Lower lobe of right lung (tissue), 2 donors: Measurements from ENCODE around the gene PPIB. TPM values are rescaled to one million over a fixed set of nuclear protein-coding genes. Genes with fewer than 3 reads are reported as not detected.

ENCODE experiments used
- ATAC-seq, 2 donors: fragments of 200-7000 bp; cut with Tn5 transposase; one replicate each; pipeline ENCODE4 v1.9.1; 2020 to 2022; ENCODE audit warnings: mild to moderate bottlenecking in 2 of 2, moderate library complexity in 2 of 2
- DNase-seq: peaks from one replicate; pipeline ENCODE4 v3.0.0-alpha.2; 2020
- H3K27ac ChIP-seq: fragments of 200-600 bp; one replicate; pipeline ENCODE4 v1.8.0; 2022
- H3K27me3 ChIP-seq: fragments of 200-600 bp; one replicate; pipeline ENCODE4 v1.8.0; 2022; ENCODE audit warnings: low read depth
- H3K36me3 ChIP-seq: fragments of 200-600 bp; one replicate; pipeline ENCODE4 v1.8.0; 2022; ENCODE audit warnings: mild to moderate bottlenecking
- H3K4me1 ChIP-seq: fragments of 200-600 bp; one replicate; pipeline ENCODE4 v1.8.0; 2022
- H3K4me3 ChIP-seq: fragments of 200-600 bp; one replicate; pipeline ENCODE4 v1.8.0; 2022; ENCODE audit warnings: mild to moderate bottlenecking
- H3K9me3 ChIP-seq: fragments of 200-600 bp; one replicate; pipeline ENCODE4 v1.8.0; 2022
- CTCF ChIP-seq: fragments of 200-600 bp; IDR thresholded peaks from one replicate; pipeline ENCODE4 v1.8.0; 2022; ENCODE audit warnings: antibody characterized with exemption, mild to moderate bottlenecking
- intact Hi-C: fragments of 100-400 bp; cut with DNase I; formaldehyde crosslinking; loops from one replicate; pipeline ENCODE4 v1.11.0; 2022
- total RNA-seq: library from RNA; stranded (reverse); fragmentation: NEBNext Ultra II Directional; extraction: Animal tissue kit (Norgen Biotek cat#: 25700); gene quantifications from one replicate; pipeline ENCODE4 v1.2.1, GENCODE V29; 2021
- donor health status: DM: no; HTN: yes; CAD: no; lungs with severe emphysema.

PPIB gene
- total RNA-seq, 1 donor from 2014 or later: 323 TPM

- Histone ChIP-seq H3K9me3 (no peaks in the 10 kb centered on the region), H3K4me1 (no peaks in the 10 kb centered on the region), H3K36me3 (peaks cover 61% of the 10 kb centered on the region), H3K27ac (no peak overlapping the region), H3K27me3 (no peaks in the 10 kb centered on the region), H3K4me3 (no peak overlapping the region)
- TF ChIP-seq CTCF: no peak
- no peak for DNase-seq
- ATAC-seq: no peak
- intact Hi-C loops: no loop called here
Measured at GRCh38 chr15:64182859-64183370, 20.1 kb upstream of the PPIB start.

GRCh38 chr15:64180235-64180824, 17.5 kb upstream of the PPIB start:
- Histone ChIP-seq H3K36me3 (peaks cover 68% of the 10 kb centered on the region), H3K27ac (no peak overlapping the region), H3K27me3 (no peaks in the 10 kb centered on the region), H3K9me3 (no peaks in the 10 kb centered on the region), H3K4me1 (no peaks in the 10 kb centered on the region), H3K4me3 (no peak overlapping the region)
- no peak for TF ChIP-seq CTCF
- DNase-seq (no peak), ATAC-seq (no peak)
- intact Hi-C loops: no loop called here

GRCh38 chr15:64166102-64166890, 3.5 kb upstream of the PPIB start:
- no peak for TF ChIP-seq CTCF
- no peak overlapping the region for H3K27ac ChIP-seq
- peaks cover 21% of the 10 kb centered on the region for H3K4me1 ChIP-seq
- ATAC-seq (no peak), DNase-seq (no peak)
- H3K4me3 ChIP-seq: no peak overlapping the region
- intact Hi-C loops: no loop called here
- H3K27me3 ChIP-seq: no peaks in the 10 kb centered on the region
- H3K9me3 ChIP-seq: no peaks in the 10 kb centered on the region
- peaks cover 13% of the 10 kb centered on the region for H3K36me3 ChIP-seq

GRCh38 chr15:64164436-64164835, 1.6 kb upstream of the PPIB start:
- H3K36me3 ChIP-seq: peaks cover 22% of the 10 kb centered on the region
- H3K27ac ChIP-seq: peak overlapping the region; percentile 88
- no peak for ATAC-seq
- H3K4me1 ChIP-seq: peaks cover 40% of the 10 kb centered on the region
- no peak for TF ChIP-seq CTCF
- H3K9me3 ChIP-seq: no peaks in the 10 kb centered on the region
- H3K27me3 ChIP-seq: no peaks in the 10 kb centered on the region
- DNase-seq: no peak
- intact Hi-C loops: no loop called here
- H3K4me3 ChIP-seq: no peak overlapping the region

- Histone ChIP-seq H3K4me3 (peak overlapping the region; percentile 95), H3K36me3 (peaks cover 28% of the 10 kb centered on the region), H3K27me3 (no peaks in the 10 kb centered on the region), H3K4me1 (peaks cover 46% of the 10 kb centered on the region), H3K9me3 (no peaks in the 10 kb centered on the region), H3K27ac (peak overlapping the region; percentile 88)
- ATAC-seq (peak; percentile 37 to 39), DNase-seq (peak; percentile 75)
- intact Hi-C loops: no loop called here
- no peak for TF ChIP-seq CTCF
Measured at GRCh38 chr15:64163659-64164362, 989 bp upstream of the PPIB start.
